K562 (cell line): Measurements from ENCODE around the gene EFCAB12. TPM values are rescaled to one million over a fixed set of nuclear protein-coding genes. Genes with fewer than 3 reads are reported as not detected.

ENCODE experiments used
- ATAC-seq: fragments of 200-7000 bp; cut with Tn5 transposase; 3 replicates; pipeline ENCODE4 v1.9.1; 2020; ENCODE audit warnings: moderate library complexity
- BruUV-seq: library from RNA; stranded (reverse); fragments of 400-500 nt; replicated peaks from 2 replicates; lab custom pipeline; 2021; lab: Mats Ljungman, UMichigan
- CTCF ChIA-PET: fragments of 300-600 bp; formaldehyde crosslinking; extraction: SDS; loops from one replicate; lab custom pipeline; 2021; ENCODE audit warnings: low intra/inter-chr PET ratio; lab: Yijun Ruan, JAX
- POLR2A ChIA-PET: fragments of 300-600, 350-650 bp; sonication (Branson Sonifier 250); formaldehyde crosslinking; extraction: SDS; loops from one replicate; lab custom pipeline; 2021; ENCODE audit warnings: antibody characterized with exemption, inconsistent platforms; lab: Yijun Ruan, JAX
- DNase-seq, 4 experiments: peaks; one replicate each; pipeline versions ENCODE4 v3.0.0 to v3.0.0-alpha.2; 2011 to 2018; ENCODE audit warnings: low spot score in 3 of 4, mixed read lengths in 3 of 4; ENCODE audit errors: extremely low read depth in 1 of 4
- FAIRE-seq: peaks from 2 replicates; lab custom pipeline; 2011; peaks lifted over from hg19 to GRCh38; lab: Jason Lieb, UNC
- H2AFZ ChIP-seq: 2 replicates; pipeline ENCODE4 v1.6.0; 2011; ENCODE audit warnings: low read depth, low read length, control low read depth, inconsistent platforms
- H3K27ac ChIP-seq: fragments of 200-600 bp; 3 replicates; pipeline ENCODE4 v1.8.0; 2011; ENCODE audit warnings: low read depth, mild to moderate bottlenecking, control low read depth, inconsistent platforms, low read length, moderate library complexity, mixed read lengths; ENCODE audit errors: extremely low read depth
- H3K27me3 ChIP-seq, 2 experiments: fragments of 300-600 bp in 1 of 2; 2 replicates in 1 of 2; 3 replicates in 1 of 2; pipeline versions ENCODE4 v1.6.0 to v1.8.0; 2011; ENCODE audit warnings: inconsistent platforms in 2 of 2, low read length in 2 of 2, mild to moderate bottlenecking in 1 of 2, mixed read lengths in 1 of 2, moderate library complexity in 1 of 2; ENCODE audit not compliant: control insufficient read depth in 2 of 2, insufficient read depth in 2 of 2
- H3K36me3 ChIP-seq: fragments of 300-600 bp; 3 replicates; pipeline ENCODE4 v1.8.0; 2011; ENCODE audit warnings: mild to moderate bottlenecking, low read length, inconsistent platforms; ENCODE audit not compliant: control insufficient read depth, insufficient read depth
- H3K4me1 ChIP-seq, 2 experiments: fragments of 200-600 bp in 1 of 2; replicated peaks in 1 of 2; 2 replicates in 1 of 2; 3 replicates in 1 of 2; pipeline versions ENCODE4 v1.5.1 to v1.8.0; 2011; ENCODE audit warnings: inconsistent platforms in 2 of 2, low read length in 2 of 2, mild to moderate bottlenecking in 1 of 2, mixed read lengths in 1 of 2, moderate library complexity in 1 of 2; ENCODE audit not compliant: control insufficient read depth in 2 of 2, insufficient read depth in 2 of 2
- H3K4me2 ChIP-seq: 2 replicates; pipeline ENCODE4 v1.6.1; 2011; ENCODE audit warnings: low read length, control low read depth, inconsistent platforms, mixed read lengths; ENCODE audit not compliant: insufficient read depth
- H3K4me3 ChIP-seq: fragments of 200-600 bp; sonication (generic), shearing (Covaris generic); 2 replicates; pipeline ENCODE4 v1.5.1; 2016; ENCODE audit warnings: control low read depth, inconsistent platforms
- H3K79me2 ChIP-seq: fragments of 200-600 bp; 3 replicates; pipeline ENCODE4 v1.8.0; 2011; ENCODE audit warnings: low read length, inconsistent platforms; ENCODE audit not compliant: control insufficient read depth, insufficient read depth
- H3K9ac ChIP-seq, 2 experiments: 2 replicates each; pipeline versions ENCODE4 v1.6.0 to v1.6.1; 2011; ENCODE audit warnings: low read depth in 2 of 2, low read length in 2 of 2, control low read depth in 1 of 2, inconsistent platforms in 1 of 2, mild to moderate bottlenecking in 1 of 2, mixed read lengths in 1 of 2; ENCODE audit not compliant: insufficient read depth in 1 of 2
- H3K9me1 ChIP-seq: one replicate; pipeline ENCODE4 v1.6.0; 2011; ENCODE audit warnings: inconsistent platforms, mild to moderate bottlenecking, low read length, moderate library complexity; ENCODE audit not compliant: control insufficient read depth, insufficient read depth
- H3K9me3 ChIP-seq: replicated peaks from 2 replicates; pipeline ENCODE4 v1.5.1; 2011; ENCODE audit warnings: low read depth, low read length, inconsistent platforms; ENCODE audit not compliant: control insufficient read depth, insufficient read depth
- H4K20me1 ChIP-seq: replicated peaks from 2 replicates; pipeline ENCODE4 v1.6.1; 2011; ENCODE audit warnings: low read length, inconsistent platforms, mixed read lengths; ENCODE audit not compliant: control insufficient read depth, insufficient read depth
- BCOR ChIP-seq: fragments of 450-650 bp; IDR thresholded peaks from 2 replicates; pipeline ENCODE4 v1.6.1; 2016
- CBFA2T2 ChIP-seq: fragments of 450-650 bp; conservative IDR thresholded peaks from 2 replicates; pipeline ENCODE4 v1.6.1; 2017; ENCODE audit warnings: mild to moderate bottlenecking
- CBFB ChIP-seq: sonication (generic); formaldehyde crosslinking; IDR thresholded peaks from 2 replicates; pipeline ENCODE4 v1.4.0; 2020; ENCODE audit warnings: mild to moderate bottlenecking, missing genetic modification reagents
- CEBPB ChIP-seq: fragments of 450-650 bp; IDR thresholded peaks from 2 replicates; pipeline ENCODE4 v1.6.1; 2016; ENCODE audit warnings: missing genetic modification characterization, missing compliant biosample characterization
- HDAC1 ChIP-seq, 2 experiments: fragments of 450-650 bp; IDR thresholded peaks; 2 replicates each; pipeline ENCODE4 v1.6.1; 2016 to 2017; ENCODE audit warnings: inconsistent platforms in 1 of 2, mild to moderate bottlenecking in 1 of 2, moderate library complexity in 1 of 2
- PPARD ChIP-seq: fragments of 250-450 bp; sonication (Bioruptor Pico); IDR thresholded peaks from 2 replicates; pipeline ENCODE4 v1.8.0; 2022; ENCODE audit warnings: inconsistent platforms, mild to moderate bottlenecking, moderate library complexity
- RBM34 ChIP-seq: fragments of 200-400 bp; formaldehyde crosslinking; IDR thresholded peaks from 2 replicates; pipeline ENCODE4 v1.6.1; 2018; ENCODE audit warnings: low read length, borderline replicate concordance; ENCODE audit not compliant: insufficient read depth
- WGBS: fragments of 100-300 bp; shearing (Covaris generic); methylation state at CpG from one replicate; pipeline ENCODE4 v1.1.6; 2016; ENCODE audit warnings: low coverage, mixed read lengths; ENCODE audit not compliant: insufficient coverage; ENCODE audit errors: missing lambda C conversion rate; 5-methylcytosine and 5-hydroxymethylcytosine counted together
- in situ Hi-C: fragments of 300-500 bp; cut with MboI; formaldehyde crosslinking; loops from 4 replicates; pipeline ENCODE4 v1.15.0; 2018; ENCODE audit warnings: inconsistent platforms, mixed read lengths
- intact Hi-C: fragments of 100-400 bp; cut with micrococcal nuclease; formaldehyde crosslinking; loops from 2 replicates; pipeline ENCODE4 v1.14.2; 2022
- polyA plus RNA-seq, 8 experiments: library from polyadenylated mRNA; depleted of rRNA in 4 of 8; stranded (reverse) in 5 of 8; unstranded in 3 of 8; fragments of >200 nt; fragmentation: Nextera tagmentation in 2 of 8; fragmentation: Illumina TruSeq in 1 of 8; extraction: Ambion mirVana in 2 of 8; extraction: Trizol in 1 of 8; gene quantifications; 2 replicates each; pipeline versions ENCODE4 v1.2.1 to v1.2.3, GENCODE V29; 2011 to 2014; ENCODE audit warnings: inconsistent platforms in 1 of 8, missing spikeins in 1 of 8
- total RNA-seq, 7 experiments: library from RNA; depleted of rRNA in 6 of 7; stranded (reverse); fragments of >200 nt in 6 of 7; fragmentation: Illumina TruSeq in 2 of 7; extraction: Trizol in 2 of 7; gene quantifications; 2 replicates each; pipeline versions ENCODE4 v1.2.1 to v1.2.3, GENCODE V29; 2011 to 2021; ENCODE audit warnings: low replicate concordance in 1 of 7

EFCAB12 gene
- total and polyA plus RNA-seq, 9 of the 15 experiments (the other 6 are each of a cell fraction or from before 2014, with no cell fraction given) = 0.08 to 0.95 (median 0.56) TPM; not detected in 1

DNA sequence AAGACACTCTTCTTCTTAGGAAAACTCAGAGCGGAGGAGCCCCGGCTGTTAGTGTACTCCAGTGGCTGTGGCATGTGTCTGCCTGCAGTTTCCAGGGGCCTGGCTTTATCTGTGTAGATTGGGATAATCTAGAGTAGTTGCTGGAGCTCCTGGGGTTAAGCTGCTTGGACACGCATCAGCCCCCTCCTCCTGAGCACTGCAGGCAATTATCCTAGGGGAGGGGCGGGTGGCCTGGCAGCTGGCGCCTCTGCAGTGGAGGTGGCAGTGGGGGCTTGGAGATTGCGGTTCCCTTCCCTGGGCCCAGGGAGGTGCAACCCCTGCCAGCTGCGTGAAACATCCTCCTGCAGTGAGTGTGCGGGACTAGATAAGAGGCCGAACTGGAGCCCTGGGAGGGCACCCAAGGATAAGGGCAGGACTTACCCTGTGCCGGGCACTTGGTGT, 68.2 kb downstream of the EFCAB12 start:
- ATAC-seq = peak; percentile 41
- Histone ChIP-seq H3K4me2 (no peak overlapping the region), H3K9me3 (no peaks in the 10 kb centered on the region), H3K4me1 (peaks cover 3 to 21% of the 10 kb centered on the region in 2 experiments; a peak in 4 of 5 replicates), H3K27ac (no peak overlapping the region), H3K79me2 (no peaks in the 10 kb centered on the region), H3K9ac (no peak overlapping the region; a peak in 1 of 4 replicates), H3K4me3 (no peak overlapping the region), H3K27me3 (no peaks in the 10 kb centered on the region)
- intact Hi-C loops = no loop called here
- 26% methylated on average over 5 of the region's 10 CpGs for WGBS
- CTCF ChIA-PET = no interaction called here
- no TSS peak for BruUV-seq
- no peak for DNase-seq
- in situ Hi-C loops = no loop called here
- no peak for FAIRE-seq
- TF ChIP-seq CBFA2T2 (0 out of 2 replicates have a peak, but pooled peaks have one; percentile 26), BCOR (no peak), PPARD (CRISPR knock-in tag) (no peak), CEBPB (tag) (no peak), RBM34 (no peak), HDAC1 (IDR thresholded peaks at IDR 0.05) (no peak), CBFB (CRISPR knock-in tag) (no peak)
- TF ChIP-seq, all 486 proteins: peak for 1
- Histone ChIP-seq H4K20me1 (no peaks in the 10 kb centered on the region), H2AFZ (no peak overlapping the region), H3K9me1 (no peaks in the 10 kb centered on the region), H3K36me3 (no peaks in the 10 kb centered on the region)
- POLR2A ChIA-PET = no interaction called here
